Tibial nerve (tissue), 4 donors: ENCODE results near the gene DPH1. TPM values are rescaled to one million over a fixed set of nuclear protein-coding genes. Genes with fewer than 3 reads are reported as not detected.

Source experiments
- DNase-seq, 2 donors: peaks; one replicate each; pipeline ENCODE4 v3.0.0-alpha.2; 2019; ENCODE audit warnings: low spot score in 2 of 2
- H3K27ac ChIP-seq, 4 donors: fragments of 200-600 bp; sonication (generic) in 3 of 4; one replicate each; pipeline ENCODE4 v1.5.1; 2017 to 2019; ENCODE audit warnings: mild to moderate bottlenecking in 1 of 4
- H3K27me3 ChIP-seq, 2 donors: fragments of 200-600 bp; sonication (generic) in 1 of 2; one replicate each; pipeline versions ENCODE4 v1.5.1 to v1.6.0; 2017 to 2019
- H3K36me3 ChIP-seq, 3 donors: fragments of 200-600 bp; sonication (generic); one replicate each; pipeline ENCODE4 v1.5.1; 2018 to 2019
- H3K4me1 ChIP-seq, 4 donors: fragments of 200-600 bp; sonication (generic) in 3 of 4; one replicate each; pipeline ENCODE4 v1.5.1; 2017 to 2019
- H3K4me3 ChIP-seq, 4 donors: fragments of 200-600 bp; sonication (generic) in 3 of 4; one replicate each; pipeline ENCODE4 v1.5.1; 2017 to 2019; ENCODE audit warnings: mild to moderate bottlenecking in 1 of 4, moderate library complexity in 1 of 4
- H3K9me3 ChIP-seq, 4 donors: fragments of 200-600 bp; sonication (generic) in 3 of 4; one replicate each; pipeline ENCODE4 v1.5.1; 2017 to 2019
- EP300 ChIP-seq, 2 donors: sonication (generic); formaldehyde crosslinking; IDR thresholded peaks; one replicate each; pipeline ENCODE4 v1.6.1; 2017; ENCODE audit warnings: antibody characterized with exemption in 2 of 2, mild to moderate bottlenecking in 1 of 2
- POLR2A ChIP-seq, 2 donors: fragments of 450-650 bp; IDR thresholded peaks; one replicate each; pipeline ENCODE4 v1.6.1; 2017; ENCODE audit warnings: antibody characterized with exemption in 2 of 2, mild to moderate bottlenecking in 2 of 2, moderate library complexity in 2 of 2
- WGBS, 2 donors: methylation state at CpG; one replicate each; pipeline ENCODE4 v1.1.5; 2018; 5-methylcytosine and 5-hydroxymethylcytosine counted together
- total RNA-seq, 4 donors: library from RNA; depleted of rRNA; stranded (reverse); fragments of >200 nt; gene quantifications; one replicate each; pipeline ENCODE4 v1.1.0, GENCODE V29; 2016
- TF ChIP-seq, protein P1 (sequence below), 5 experiments: fragments of 200-600 bp in 3 of 5; fragments of 450-650 bp in 2 of 5; sonication (generic) in 3 of 5; IDR thresholded peaks; one replicate each; pipeline ENCODE4 v1.5.1; 2016 to 2019; ENCODE audit warnings: antibody characterized with exemption in 5 of 5, mild to moderate bottlenecking in 3 of 5, moderate library complexity in 2 of 5

DPH1 gene
- total RNA-seq, 4 donors from 2014 or later: 56.3 to 137 (median 63.9) TPM

DNA sequence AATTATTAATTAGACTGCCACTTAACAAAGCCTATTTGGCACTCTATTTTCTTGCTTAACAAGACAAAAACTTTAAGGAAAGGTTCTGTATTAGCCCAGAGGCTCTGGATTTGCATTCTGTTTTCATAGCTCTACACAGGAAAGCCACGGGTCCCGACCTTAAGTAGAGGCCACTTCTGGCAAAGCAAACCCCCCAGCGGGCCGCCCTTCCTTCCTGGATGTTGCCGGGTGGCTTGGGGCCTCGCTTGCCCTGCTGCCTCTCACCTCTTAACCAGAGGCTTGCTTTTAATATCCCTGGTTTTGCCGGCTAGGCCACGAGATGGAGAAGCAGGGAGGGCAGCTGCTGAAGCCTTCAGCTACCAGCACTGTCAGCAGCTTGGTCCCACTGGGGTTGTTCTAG is 9.2 kb upstream of the DPH1 start:
- no peak for DNase-seq
- H3K27me3 ChIP-seq: peaks cover 0 to 39% of the 10 kb centered on the region in 2 donors
- H3K9me3 ChIP-seq: no peaks in the 10 kb centered on the region
- no peaks in the 10 kb centered on the region for H3K36me3 ChIP-seq
- peaks cover 0 to 36% (median 26%) of the 10 kb centered on the region in 4 donors for H3K4me1 ChIP-seq
- WGBS, 2 donors: 28 to 56% methylated on average over 8 of the region's 8 CpGs
- TF ChIP-seq, protein P1, sequence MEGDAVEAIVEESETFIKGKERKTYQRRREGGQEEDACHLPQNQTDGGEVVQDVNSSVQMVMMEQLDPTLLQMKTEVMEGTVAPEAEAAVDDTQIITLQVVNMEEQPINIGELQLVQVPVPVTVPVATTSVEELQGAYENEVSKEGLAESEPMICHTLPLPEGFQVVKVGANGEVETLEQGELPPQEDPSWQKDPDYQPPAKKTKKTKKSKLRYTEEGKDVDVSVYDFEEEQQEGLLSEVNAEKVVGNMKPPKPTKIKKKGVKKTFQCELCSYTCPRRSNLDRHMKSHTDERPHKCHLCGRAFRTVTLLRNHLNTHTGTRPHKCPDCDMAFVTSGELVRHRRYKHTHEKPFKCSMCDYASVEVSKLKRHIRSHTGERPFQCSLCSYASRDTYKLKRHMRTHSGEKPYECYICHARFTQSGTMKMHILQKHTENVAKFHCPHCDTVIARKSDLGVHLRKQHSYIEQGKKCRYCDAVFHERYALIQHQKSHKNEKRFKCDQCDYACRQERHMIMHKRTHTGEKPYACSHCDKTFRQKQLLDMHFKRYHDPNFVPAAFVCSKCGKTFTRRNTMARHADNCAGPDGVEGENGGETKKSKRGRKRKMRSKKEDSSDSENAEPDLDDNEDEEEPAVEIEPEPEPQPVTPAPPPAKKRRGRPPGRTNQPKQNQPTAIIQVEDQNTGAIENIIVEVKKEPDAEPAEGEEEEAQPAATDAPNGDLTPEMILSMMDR (IDR thresholded peaks at IDR 0.05): no peak
- TF ChIP-seq POLR2A (IDR thresholded peaks at IDR 0.05) (no peak), EP300 (IDR thresholded peaks at IDR 0.05) (no peak)
- no peak overlapping the region for H3K4me3 ChIP-seq
- H3K27ac ChIP-seq: no peak overlapping the region

DNA sequence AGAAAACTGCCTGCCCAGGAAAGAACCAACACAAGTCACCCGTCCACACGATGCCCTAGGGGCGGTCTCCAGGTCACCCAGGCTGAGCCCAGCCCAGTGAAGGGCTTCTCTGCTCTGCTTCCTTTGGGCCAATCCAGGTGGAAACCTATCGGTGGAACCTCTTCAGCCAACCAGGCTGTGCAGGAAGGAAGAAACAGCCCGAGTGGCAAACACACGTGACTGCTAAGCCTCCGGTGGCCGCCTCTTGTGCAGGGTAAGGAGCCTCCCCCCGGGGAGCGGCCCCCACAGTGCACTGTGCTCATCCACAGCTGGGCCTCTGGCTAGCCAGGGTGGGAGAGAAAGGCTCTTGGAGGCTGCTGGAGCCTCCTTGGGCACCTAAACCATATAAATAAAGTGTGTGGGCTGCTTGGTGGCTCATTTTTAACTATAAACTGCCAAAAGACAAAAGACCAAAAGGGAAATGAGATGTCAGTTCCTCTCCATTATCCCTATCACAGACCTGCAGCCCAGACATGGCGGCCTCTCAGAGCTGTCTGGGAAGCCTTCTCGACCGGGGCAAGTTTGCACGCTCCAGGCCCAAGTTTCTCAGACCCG is 7.2 kb upstream of the DPH1 start:
- WGBS, 2 donors: 72 to 77% methylated on average over 11 to 14 of the region's 15 CpGs
- Histone ChIP-seq H3K9me3 (no peaks in the 10 kb centered on the region), H3K4me1 (peaks cover 0 to 42% (median 30%) of the 10 kb centered on the region in 4 donors), H3K27ac (peak overlapping the region in 1 of 4 donors; percentile 51), H3K36me3 (no peaks in the 10 kb centered on the region), H3K4me3 (no peak overlapping the region), H3K27me3 (peaks cover 0 to 58% of the 10 kb centered on the region in 2 donors)
- DNase-seq: no peak
- TF ChIP-seq EP300 (IDR thresholded peaks at IDR 0.05) (no peak), POLR2A (IDR thresholded peaks at IDR 0.05) (no peak)
- TF ChIP-seq, protein P1 (IDR thresholded peaks at IDR 0.05): no peak

DNA sequence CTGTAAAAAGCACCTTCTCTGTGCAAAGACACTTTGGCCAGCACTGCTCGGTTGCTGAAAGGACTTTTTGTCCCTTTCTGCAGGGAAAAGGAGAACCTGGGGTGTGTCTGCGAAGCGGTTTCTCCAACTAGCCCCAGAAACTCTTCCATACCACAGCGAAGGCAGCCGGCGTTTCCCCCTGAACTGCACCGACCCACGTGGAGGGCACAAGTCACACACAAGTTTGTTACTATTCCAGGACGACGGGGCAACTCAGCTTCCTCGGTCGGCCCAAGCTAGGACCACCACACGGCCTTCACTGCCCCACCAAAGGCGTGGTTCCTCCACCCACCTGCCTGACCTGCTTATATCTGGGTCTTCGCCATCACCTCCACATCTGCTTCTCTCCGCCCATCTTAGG is 6.7 kb upstream of the DPH1 start:
- Histone ChIP-seq H3K4me1 (peaks cover 0 to 47% (median 30%) of the 10 kb centered on the region in 4 donors), H3K27ac (peak overlapping the region in 1 of 4 donors; percentile 51), H3K9me3 (no peaks in the 10 kb centered on the region), H3K36me3 (no peaks in the 10 kb centered on the region), H3K27me3 (peaks cover 0 to 60% of the 10 kb centered on the region in 2 donors), H3K4me3 (peak overlapping the region in 1 of 4 donors; percentile 68)
- WGBS, 2 donors: 53 to 61% methylated on average over 8 to 16 of the region's 16 CpGs
- no peak for DNase-seq
- no peak for TF ChIP-seq POLR2A (IDR thresholded peaks at IDR 0.05)

DNA sequence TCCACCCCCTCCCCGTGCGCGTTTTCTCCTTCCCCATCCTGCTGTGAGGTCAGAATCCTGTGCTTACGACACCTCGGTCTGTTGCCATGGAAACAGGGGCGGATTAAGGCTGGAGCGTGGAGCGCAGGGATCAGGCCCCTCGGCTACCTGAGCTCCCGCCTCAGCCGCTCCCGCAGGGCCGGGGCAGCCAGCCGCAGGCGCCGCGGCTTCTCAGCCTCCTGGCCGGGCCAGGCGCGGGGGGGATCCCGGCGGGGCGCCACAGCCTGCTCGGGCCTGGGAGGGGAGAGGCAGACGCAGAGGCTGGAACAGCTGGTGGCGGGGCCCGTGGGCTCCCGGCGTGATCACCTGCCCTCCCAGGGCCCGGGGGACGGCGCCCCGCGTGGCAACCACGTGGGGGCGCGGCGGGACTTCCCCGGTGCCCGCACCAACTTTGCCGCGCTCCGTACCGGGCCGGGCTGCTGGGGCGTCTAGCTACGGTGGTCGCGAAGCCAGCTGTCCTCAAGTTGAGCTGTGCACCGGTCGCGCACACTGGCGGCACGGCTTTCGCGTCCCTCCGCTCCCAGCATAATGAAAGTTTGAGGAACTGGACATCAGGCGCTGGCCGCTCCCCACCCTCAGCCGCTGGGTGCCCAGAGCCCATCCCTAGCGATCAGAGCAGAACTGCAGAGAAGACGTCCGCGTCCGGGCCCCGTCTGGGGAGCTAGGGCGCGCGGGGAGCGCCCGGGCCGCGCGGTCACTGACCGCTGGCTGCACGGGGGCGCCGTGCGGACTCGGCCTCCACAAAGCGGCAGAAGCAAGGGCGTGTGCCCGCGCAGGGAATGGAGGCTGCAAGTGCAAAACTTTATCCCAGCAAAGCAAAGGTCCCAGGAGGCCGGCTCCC is 6.0 kb upstream of the DPH1 start:
- H3K9me3 ChIP-seq: no peaks in the 10 kb centered on the region
- no peaks in the 10 kb centered on the region for H3K36me3 ChIP-seq
- H3K27ac ChIP-seq: no peak overlapping the region
- H3K4me3 ChIP-seq: peak overlapping the region; percentile 42 to 68 (median 50)
- H3K4me1 ChIP-seq: peaks cover 0 to 50% (median 30%) of the 10 kb centered on the region in 4 donors
- peaks cover 0 to 57% of the 10 kb centered on the region in 2 donors for H3K27me3 ChIP-seq
- WGBS, 2 donors: 1 to 3% methylated on average over 51 to 74 of the region's 85 CpGs
- peak; percentile 69 to 83 for DNase-seq
- TF ChIP-seq EP300 (IDR thresholded peaks at IDR 0.05) (no peak), POLR2A (IDR thresholded peaks at IDR 0.05) (no peak)
- TF ChIP-seq, protein P1 (IDR thresholded peaks at IDR 0.05): no peak

DNA sequence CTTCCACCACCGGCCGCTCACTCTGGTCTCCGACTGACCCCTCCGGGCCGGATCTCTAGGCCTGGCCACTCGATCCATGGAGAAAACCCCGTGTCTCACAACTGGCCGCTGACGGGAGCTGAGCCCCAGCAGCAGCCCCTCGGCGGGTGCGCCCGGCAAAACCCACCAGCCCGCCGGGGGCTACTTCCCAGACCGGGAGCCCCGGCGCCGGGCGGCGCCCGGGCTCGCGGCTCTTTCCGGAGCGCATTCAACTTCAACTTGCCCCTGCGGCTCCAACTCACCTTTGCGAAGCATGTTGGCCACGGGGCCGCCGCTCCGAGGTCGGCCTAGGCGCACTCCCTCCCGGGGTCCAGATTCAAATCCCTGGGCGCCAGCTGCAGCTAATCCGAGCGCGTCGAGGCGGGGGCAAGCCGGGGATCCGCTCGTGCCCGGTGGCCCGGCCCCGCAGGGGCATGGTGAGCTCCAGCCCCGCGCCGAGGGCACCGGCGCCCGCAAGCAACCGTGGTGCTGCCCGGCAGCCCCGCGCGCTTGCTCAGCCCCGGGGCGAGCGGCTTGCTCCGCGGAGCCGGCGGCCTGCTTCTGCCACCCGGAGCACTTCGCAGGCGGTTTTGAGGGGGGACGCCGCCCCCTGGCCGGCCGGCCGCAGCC is 5.3 kb upstream of the DPH1 start:
- DNase-seq: no peak
- Histone ChIP-seq H3K27ac (no peak overlapping the region), H3K4me1 (peaks cover 0 to 54% (median 30%) of the 10 kb centered on the region in 4 donors), H3K36me3 (no peaks in the 10 kb centered on the region), H3K27me3 (peaks cover 0 to 60% of the 10 kb centered on the region in 2 donors), H3K4me3 (peak overlapping the region; percentile 42 to 68 (median 50)), H3K9me3 (no peaks in the 10 kb centered on the region)
- 0 to 1% methylated on average over 35 to 39 of the region's 73 CpGs for WGBS, 2 donors
- TF ChIP-seq, protein P1 (IDR thresholded peaks at IDR 0.05): no peak
- TF ChIP-seq POLR2A (IDR thresholded peaks at IDR 0.05) (no peak), EP300 (IDR thresholded peaks at IDR 0.05) (no peak)
